SK-N-SH (cell line): ENCODE measurements around the gene GLRX5. TPM values are rescaled to one million over a fixed set of nuclear protein-coding genes. Genes with fewer than 3 reads are reported as not detected.

ENCODE experiments used
- CTCF ChIA-PET: fragments of 300-600, 350-600 bp; formaldehyde crosslinking; extraction: SDS; loops from one replicate; lab custom pipeline; 2021; lab: Yijun Ruan, JAX
- POLR2A ChIA-PET: fragments of 350-600 bp; sonication (Branson Sonifier 250); formaldehyde crosslinking; extraction: SDS; loops from one replicate; lab custom pipeline; 2020; ENCODE audit warnings: antibody characterized with exemption, inconsistent platforms; lab: Yijun Ruan, JAX
- DNase-seq: peaks from one replicate; pipeline ENCODE4 v3.0.0; 2012
- H2AFZ ChIP-seq: fragments of 200-600 bp; sonication (generic); 2 replicates; pipeline ENCODE4 v1.8.1; 2016; ENCODE audit warnings: antibody characterized with exemption, mild to moderate bottlenecking, low read depth
- H3F3A ChIP-seq: fragments of 200-600 bp; sonication (generic); replicated peaks from 2 replicates; pipeline ENCODE3; 2016; ENCODE audit warnings: antibody characterized with exemption, mild to moderate bottlenecking; ENCODE audit not compliant: insufficient read depth
- H3K27ac ChIP-seq, 2 experiments: fragments of 200-500 bp in 1 of 2; fragments of 200-600 bp in 1 of 2; sonication (Bioruptor generic) in 1 of 2; sonication (generic), shearing (Covaris generic) in 1 of 2; 2 replicates each; pipeline versions ENCODE4 v1.5.1 to v1.6.1; 2014 to 2016; ENCODE audit warnings: low read depth in 2 of 2, inconsistent platforms in 1 of 2, low read length in 1 of 2, mild to moderate bottlenecking in 1 of 2, mixed read lengths in 1 of 2
- H3K27me3 ChIP-seq: fragments of 200-600 bp; sonication (generic), shearing (Covaris generic); 2 replicates; pipeline ENCODE4 v1.6.1; 2016; ENCODE audit warnings: mixed run types; ENCODE audit not compliant: insufficient read depth
- H3K36me3 ChIP-seq, 2 experiments: fragments of 200-500 bp in 1 of 2; fragments of 200-600 bp in 1 of 2; sonication (Bioruptor generic) in 1 of 2; sonication (generic) in 1 of 2; replicated peaks in 1 of 2; 2 replicates each; pipeline versions ENCODE3 to v1.5.1; 2014 to 2016; ENCODE audit warnings: low read length in 1 of 2, mild to moderate bottlenecking in 1 of 2; ENCODE audit not compliant: insufficient read depth in 2 of 2, control insufficient read depth in 1 of 2
- H3K4me1 ChIP-seq, 2 experiments: fragments of 200-500 bp in 1 of 2; fragments of 200-600 bp in 1 of 2; sonication (Bioruptor generic) in 1 of 2; sonication (generic), shearing (Covaris generic) in 1 of 2; 2 replicates each; pipeline versions ENCODE4 v1.5.1 to v1.6.1; 2014 to 2016; ENCODE audit warnings: low read depth in 1 of 2, low read length in 1 of 2, mixed run types in 1 of 2; ENCODE audit not compliant: insufficient read depth in 2 of 2, control insufficient read depth in 1 of 2
- H3K4me2 ChIP-seq: fragments of 200-600 bp; sonication (generic), shearing (Covaris generic); 2 replicates; pipeline ENCODE4 v1.6.1; 2017; ENCODE audit warnings: mixed run types
- H3K4me3 ChIP-seq, 2 experiments: fragments of 200-500 bp in 1 of 2; fragments of 200-600 bp in 1 of 2; sonication (Bioruptor generic) in 1 of 2; sonication (generic), shearing (Covaris generic) in 1 of 2; 2 replicates each; pipeline versions ENCODE4 v1.5.1 to v1.8.1; 2014 to 2016; ENCODE audit warnings: low read depth in 2 of 2, inconsistent platforms in 1 of 2, low read length in 1 of 2, mild to moderate bottlenecking in 1 of 2, mixed read lengths in 1 of 2, moderate library complexity in 1 of 2
- H3K79me2 ChIP-seq: fragments of 200-600 bp; sonication (generic); 2 replicates; pipeline ENCODE4 v1.8.1; 2017; ENCODE audit warnings: mild to moderate bottlenecking; ENCODE audit not compliant: insufficient read depth
- H3K9ac ChIP-seq: fragments of 200-600 bp; sonication (generic); 2 replicates; pipeline ENCODE4 v1.6.1; 2017; ENCODE audit warnings: mixed run types
- H3K9me2 ChIP-seq: fragments of 200-600 bp; sonication (generic); 2 replicates; pipeline ENCODE4 v1.6.1; 2017; ENCODE audit warnings: mixed run types
- H3K9me3 ChIP-seq: fragments of 200-600 bp; sonication (generic); 2 replicates; pipeline ENCODE4 v1.6.1; 2017; ENCODE audit warnings: mixed run types, mild to moderate bottlenecking, moderate library complexity
- H4K20me1 ChIP-seq: fragments of 200-600 bp; sonication (generic); 2 replicates; pipeline ENCODE4 v1.6.1; 2017; ENCODE audit warnings: mild to moderate bottlenecking, mixed run types; ENCODE audit not compliant: insufficient read depth
- EP300 ChIP-seq, 2 experiments: IDR thresholded peaks; 2 replicates each; pipeline versions ENCODE4 v1.4.0 to v1.6.1; 2012; ENCODE audit warnings: borderline replicate concordance in 1 of 2, low read depth in 1 of 2, low read length in 1 of 2
- FOSL2 ChIP-seq: IDR thresholded peaks from 2 replicates; pipeline ENCODE4 v1.4.0; 2012; ENCODE audit warnings: low read depth, mild to moderate bottlenecking, moderate library complexity, borderline replicate concordance
- GABPA ChIP-seq: IDR thresholded peaks from 2 replicates; pipeline ENCODE4 v1.4.0; 2012; ENCODE audit warnings: low read depth, mild to moderate bottlenecking
- JUND ChIP-seq: IDR thresholded peaks from 2 replicates; pipeline ENCODE4 v1.4.0; 2012
- NFIC ChIP-seq: IDR thresholded peaks from 2 replicates; pipeline ENCODE4 v1.4.0; 2012; ENCODE audit warnings: borderline replicate concordance
- NRF1 ChIP-seq: IDR thresholded peaks from 2 replicates; pipeline ENCODE4 v1.6.1; 2012; ENCODE audit warnings: low read depth, mild to moderate bottlenecking, low read length
- POLR2AphosphoS5 ChIP-seq: IDR thresholded peaks from 2 replicates; pipeline ENCODE4 v1.6.1; 2012; ENCODE audit warnings: low read depth, low read length
- RAD21 ChIP-seq: IDR thresholded peaks from 2 replicates; pipeline ENCODE4 v1.6.1; 2012; ENCODE audit warnings: mild to moderate bottlenecking, low read length
- RCOR1 ChIP-seq: fragments of 150-350 bp; IDR thresholded peaks from 2 replicates; pipeline ENCODE4 v1.6.1; 2017; ENCODE audit warnings: antibody characterized with exemption, low read length
- SIN3A ChIP-seq: IDR thresholded peaks from 2 replicates; pipeline ENCODE4 v1.6.1; 2012; ENCODE audit warnings: low read depth, mild to moderate bottlenecking, low read length, moderate library complexity, borderline replicate concordance
- SMC3 ChIP-seq: IDR thresholded peaks from 2 replicates; pipeline ENCODE4 v1.6.1; 2012; ENCODE audit warnings: low read depth, low read length, improper control_type of control experiment
- TAF1 ChIP-seq: IDR thresholded peaks from 2 replicates; pipeline ENCODE4 v1.6.1; 2012; ENCODE audit warnings: low read depth, mild to moderate bottlenecking, low read length, moderate library complexity, borderline replicate concordance
- YY1 ChIP-seq: IDR thresholded peaks from 2 replicates; pipeline ENCODE4 v1.4.0; 2012; ENCODE audit warnings: low read depth, mild to moderate bottlenecking
- WGBS: methylation state at CpG from one replicate; pipeline ENCODE4 v1.1.6; 2017; ENCODE audit warnings: low lambda C conversion rate; 5-methylcytosine and 5-hydroxymethylcytosine counted together
- polyA plus RNA-seq, 3 experiments: library from polyadenylated mRNA; depleted of rRNA; stranded (reverse); fragments of >200 nt; gene quantifications; 2 replicates each; pipeline ENCODE4 v1.2.3, GENCODE V29; 2012
- TF ChIP-seq, protein P1 (sequence below): fragments of 150-350 bp; IDR thresholded peaks from 2 replicates; pipeline ENCODE4 v1.6.1; 2017; ENCODE audit warnings: antibody characterized with exemption, low read length, low read depth, borderline replicate concordance
- TF ChIP-seq, protein P2 (sequence below): IDR thresholded peaks from 2 replicates; pipeline ENCODE4 v1.4.0; 2012; ENCODE audit warnings: low read depth, borderline replicate concordance
- TF ChIP-seq, protein P3 (sequence below): IDR thresholded peaks from 2 replicates; pipeline ENCODE4; 2012

Gene GLRX5
- polyA plus RNA-seq, 1 of the 3 experiments (the other 2 are of a cell fraction), result 29.1 TPM

DNA sequence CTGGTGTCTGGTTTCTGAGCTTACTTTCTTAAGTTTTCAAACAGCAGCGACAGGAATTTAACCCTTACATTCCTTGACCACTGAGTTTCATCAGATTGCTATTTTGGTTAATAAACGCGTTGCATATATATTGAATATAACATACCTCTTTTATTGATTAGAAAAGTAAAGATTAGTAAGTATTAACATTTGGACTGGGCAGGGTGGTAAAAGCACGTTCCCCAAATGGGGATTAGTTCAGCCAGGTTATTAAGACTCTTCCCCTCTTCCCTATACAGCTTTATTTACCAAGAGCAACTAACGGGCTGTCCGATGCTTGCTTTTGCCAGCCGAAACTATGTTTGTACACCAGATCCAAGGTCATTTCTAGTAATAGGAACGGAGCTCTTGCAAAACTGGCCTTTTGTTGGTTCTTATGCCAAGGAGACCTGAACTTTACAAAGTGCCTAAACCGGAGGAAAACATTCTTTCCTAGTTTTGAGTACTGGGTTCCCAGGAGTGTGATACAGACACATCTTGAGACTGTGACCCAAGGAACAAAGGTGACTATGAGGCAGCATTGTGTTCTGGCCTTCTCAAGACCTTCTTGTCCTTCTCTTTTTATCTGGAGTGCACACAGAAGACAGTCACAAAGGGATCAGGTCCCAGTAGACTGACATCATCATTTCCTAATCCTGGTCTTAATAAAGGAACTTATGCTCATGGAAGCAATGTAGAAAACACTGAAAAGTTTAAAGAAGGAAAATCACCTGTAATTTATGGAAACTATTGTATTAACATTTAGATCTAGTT is 2.6 kb downstream of the GLRX5 start:
- Histone ChIP-seq H3K4me3 (peak overlapping the region in 1 of 2 experiments; percentile 80; a peak in 1 of 4 replicates), H3K9ac (no peak overlapping the region), H3K9me3 (no peaks in the 10 kb centered on the region), H3K36me3 (peaks cover 2 to 14% of the 10 kb centered on the region in 2 experiments), H3K27ac (no peak overlapping the region), H3K9me2 (no peaks in the 10 kb centered on the region), H3F3A (no peaks in the 10 kb centered on the region), H4K20me1 (peaks cover 39% of the 10 kb centered on the region), H3K27me3 (no peaks in the 10 kb centered on the region), H3K4me2 (peak overlapping the region; percentile 93; the same call in 1 of the 2 replicates), H2AFZ (no peak overlapping the region), H3K79me2 (peaks cover 92% of the 10 kb centered on the region), H3K4me1 (peaks cover 11 to 28% of the 10 kb centered on the region in 2 experiments; a peak in 3 of 4 replicates)
- WGBS, result 87% methylated on average over 9 of the region's 9 CpGs
- no peak for DNase-seq
- ChIA-PET CTCF (interaction anchor here (1.5 to 15.5 kb wide), 2 partner anchors 11 to 94 kb away, joined by 8 to 254 read pairs; no protein-coding TSS in a partner anchor), POLR2A (no interaction called here)
- no peak for TF ChIP-seq JUND
- TF ChIP-seq SIN3A, result no peak
- no peak for TF ChIP-seq GABPA
- TF ChIP-seq, protein P1, sequence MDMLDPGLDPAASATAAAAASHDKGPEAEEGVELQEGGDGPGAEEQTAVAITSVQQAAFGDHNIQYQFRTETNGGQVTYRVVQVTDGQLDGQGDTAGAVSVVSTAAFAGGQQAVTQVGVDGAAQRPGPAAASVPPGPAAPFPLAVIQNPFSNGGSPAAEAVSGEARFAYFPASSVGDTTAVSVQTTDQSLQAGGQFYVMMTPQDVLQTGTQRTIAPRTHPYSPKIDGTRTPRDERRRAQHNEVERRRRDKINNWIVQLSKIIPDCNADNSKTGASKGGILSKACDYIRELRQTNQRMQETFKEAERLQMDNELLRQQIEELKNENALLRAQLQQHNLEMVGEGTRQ, result no peak
- no peak for TF ChIP-seq POLR2AphosphoS5
- TF ChIP-seq, protein P2, sequence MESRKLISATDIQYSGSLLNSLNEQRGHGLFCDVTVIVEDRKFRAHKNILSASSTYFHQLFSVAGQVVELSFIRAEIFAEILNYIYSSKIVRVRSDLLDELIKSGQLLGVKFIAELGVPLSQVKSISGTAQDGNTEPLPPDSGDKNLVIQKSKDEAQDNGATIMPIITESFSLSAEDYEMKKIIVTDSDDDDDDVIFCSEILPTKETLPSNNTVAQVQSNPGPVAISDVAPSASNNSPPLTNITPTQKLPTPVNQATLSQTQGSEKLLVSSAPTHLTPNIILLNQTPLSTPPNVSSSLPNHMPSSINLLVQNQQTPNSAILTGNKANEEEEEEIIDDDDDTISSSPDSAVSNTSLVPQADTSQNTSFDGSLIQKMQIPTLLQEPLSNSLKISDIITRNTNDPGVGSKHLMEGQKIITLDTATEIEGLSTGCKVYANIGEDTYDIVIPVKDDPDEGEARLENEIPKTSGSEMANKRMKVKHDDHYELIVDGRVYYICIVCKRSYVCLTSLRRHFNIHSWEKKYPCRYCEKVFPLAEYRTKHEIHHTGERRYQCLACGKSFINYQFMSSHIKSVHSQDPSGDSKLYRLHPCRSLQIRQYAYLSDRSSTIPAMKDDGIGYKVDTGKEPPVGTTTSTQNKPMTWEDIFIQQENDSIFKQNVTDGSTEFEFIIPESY, result no peak
- no peak for TF ChIP-seq YY1
- no peak for TF ChIP-seq SMC3
- no peak for TF ChIP-seq EP300 (IDR thresholded peaks at IDR 0.05; ENCODE audit: borderline replicate concordance in 1 of 2, low read depth in 1 of 2, low read length in 1 of 2)
- TF ChIP-seq FOSL2, result no peak
- no peak for TF ChIP-seq RCOR1

DNA sequence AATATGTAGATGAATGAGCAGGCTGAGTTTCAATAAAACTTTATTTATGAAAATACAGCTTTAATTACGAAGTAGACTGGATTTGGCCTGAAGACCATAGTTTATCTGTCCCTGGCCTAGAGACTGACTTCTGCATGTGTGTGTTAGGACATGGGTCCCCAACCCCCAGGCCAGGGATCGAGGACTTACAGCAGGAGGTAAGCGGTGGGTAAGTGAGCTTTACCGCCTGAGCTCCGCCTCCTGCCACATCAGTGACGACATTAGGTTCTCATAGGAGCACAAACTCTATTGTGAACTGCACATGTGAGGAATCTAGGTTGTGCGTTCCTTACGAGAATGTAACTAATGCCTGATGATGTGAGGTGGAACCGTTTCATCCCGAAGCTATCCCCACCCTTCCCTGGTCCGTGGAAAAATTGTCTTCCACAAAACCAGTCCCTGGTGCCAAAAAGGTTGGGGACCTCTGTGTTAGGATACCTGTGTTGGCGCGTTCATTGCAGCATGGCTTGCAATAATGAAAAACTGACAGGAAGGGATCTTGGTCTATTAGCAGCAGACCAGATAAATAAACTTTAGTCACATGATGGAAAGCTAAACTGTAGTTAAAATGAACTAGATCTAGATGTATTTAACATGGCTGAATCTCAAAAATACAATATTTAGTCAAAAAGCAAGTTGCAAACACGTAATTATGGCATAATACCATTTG is 4.1 kb downstream of the GLRX5 start:
- no peak for DNase-seq
- CTCF ChIA-PET, result interaction anchor here (1.0 to 1.4 kb wide), 3 partner anchors 11 to 562 kb away, joined by 4 to 5 read pairs (median 4); no protein-coding TSS in a partner anchor
- Histone ChIP-seq H3K9me2 (no peaks in the 10 kb centered on the region), H3K79me2 (peaks cover 91% of the 10 kb centered on the region), H4K20me1 (peaks cover 38% of the 10 kb centered on the region), H3K27ac (no peak overlapping the region), H3K4me3 (no peak overlapping the region), H2AFZ (no peak overlapping the region), H3K27me3 (no peaks in the 10 kb centered on the region), H3K9ac (no peak overlapping the region), H3F3A (no peaks in the 10 kb centered on the region), H3K4me2 (no peak overlapping the region), H3K4me1 (peaks cover 6 to 20% of the 10 kb centered on the region in 2 experiments; a peak in 3 of 4 replicates), H3K36me3 (peaks cover under 1 to 15% of the 10 kb centered on the region in 2 experiments), H3K9me3 (0 out of 2 replicates have a peak, but pooled peaks cover 4% of the 10 kb centered on the region)
- POLR2A ChIA-PET, result no interaction called here
- WGBS, result 98% methylated on average over 14 of the region's 14 CpGs
- TF ChIP-seq TAF1 (no peak), RCOR1 (no peak), EP300 (IDR thresholded peaks at IDR 0.05; ENCODE audit: borderline replicate concordance in 1 of 2, low read depth in 1 of 2, low read length in 1 of 2) (no peak), RAD21 (no peak), FOSL2 (no peak), NFIC (no peak), NRF1 (no peak), JUND (no peak)
- TF ChIP-seq, protein P2, result no peak
- TF ChIP-seq, protein P3, sequence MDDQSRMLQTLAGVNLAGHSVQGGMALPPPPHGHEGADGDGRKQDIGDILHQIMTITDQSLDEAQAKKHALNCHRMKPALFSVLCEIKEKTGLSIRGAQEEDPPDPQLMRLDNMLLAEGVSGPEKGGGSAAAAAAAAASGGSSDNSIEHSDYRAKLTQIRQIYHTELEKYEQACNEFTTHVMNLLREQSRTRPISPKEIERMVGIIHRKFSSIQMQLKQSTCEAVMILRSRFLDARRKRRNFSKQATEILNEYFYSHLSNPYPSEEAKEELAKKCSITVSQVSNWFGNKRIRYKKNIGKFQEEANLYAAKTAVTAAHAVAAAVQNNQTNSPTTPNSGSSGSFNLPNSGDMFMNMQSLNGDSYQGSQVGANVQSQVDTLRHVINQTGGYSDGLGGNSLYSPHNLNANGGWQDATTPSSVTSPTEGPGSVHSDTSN, result no peak
